NCI-H128 (cell line): Measurements from ENCODE around the gene TRMT44.

Experiments
- DNase-seq: peaks from one replicate; lab custom pipeline; 2025; ENCODE audit not compliant: unreplicated experiment; lab: John Stamatoyannopoulos, UW

Gene TRMT44

GRCh38 chr4:8434251-8435073 lies 6.1 kb upstream of the TRMT44 start:
- DNase-seq = no peak

GRCh38 chr4:8435656-8436121 lies 4.9 kb upstream of the TRMT44 start:
- DNase-seq = no peak

- DNase-seq = no peak
Measured at GRCh38 chr4:8437281-8437680, 3.3 kb upstream of the TRMT44 start.

GRCh38 chr4:8438743-8439142 lies 1.8 kb upstream of the TRMT44 start:
- DNase-seq = no peak

GRCh38 chr4:8439168-8439567 lies 1.4 kb upstream of the TRMT44 start:
- DNase-seq = no peak

GRCh38 chr4:8439914-8440491 lies 574 bp upstream of the TRMT44 start:
- no peak for DNase-seq

- DNase-seq = no peak
Measured at GRCh38 chr4:8441499-8442091, 1.0 kb downstream of the TRMT44 start.

- no peak for DNase-seq
Measured at GRCh38 chr4:8442596-8443358, 2.2 kb downstream of the TRMT44 start.

GRCh38 chr4:8443801-8444200 lies 3.2 kb downstream of the TRMT44 start:
- DNase-seq = no peak

GRCh38 chr4:8446122-8446521 lies 5.5 kb downstream of the TRMT44 start:
- no peak for DNase-seq

GRCh38 chr4:8451440-8452182 lies 11.0 kb downstream of the TRMT44 start:
- no peak for DNase-seq

GRCh38 chr4:8453957-8454356 lies 13.4 kb downstream of the TRMT44 start:
- DNase-seq = no peak

- no peak for DNase-seq
Measured at GRCh38 chr4:8457646-8458252, 17.2 kb downstream of the TRMT44 start.

- no peak for DNase-seq
Measured at GRCh38 chr4:8459867-8460445, 19.4 kb downstream of the TRMT44 start.

- no peak for DNase-seq
Measured at GRCh38 chr4:8461086-8461485, 20.5 kb downstream of the TRMT44 start.

- DNase-seq = no peak
Measured at GRCh38 chr4:8461616-8462015, 21.0 kb downstream of the TRMT44 start.

GRCh38 chr4:8463811-8464210 lies 23.2 kb downstream of the TRMT44 start:
- DNase-seq = no peak

- DNase-seq = no peak
Measured at GRCh38 chr4:8464381-8464780, 23.8 kb downstream of the TRMT44 start.

GRCh38 chr4:8465615-8466611 lies 25.3 kb downstream of the TRMT44 start:
- DNase-seq = no peak
